Neural cell (in vitro differentiated cells): Measurements from ENCODE around the gene LNX1. TPM values are rescaled to one million over a fixed set of nuclear protein-coding genes. Genes with fewer than 3 reads are reported as not detected.

Experiments used
- H2AFZ ChIP-seq: fragments of 200-600, 300-800 bp; sonication (generic), shearing (Covaris generic); 2 replicates; pipeline ENCODE4 v1.6.0; 2014; ENCODE audit warnings: low read depth, mild to moderate bottlenecking, antibody characterized with exemption, low read length, moderate library complexity
- H3F3A ChIP-seq: fragments of 200-600 bp; shearing (Covaris generic); 2 replicates; pipeline ENCODE4 v1.6.1; 2016; ENCODE audit warnings: mild to moderate bottlenecking, moderate library complexity, mixed read lengths, antibody characterized with exemption, low read length; ENCODE audit not compliant: insufficient read depth, poor library complexity, severe bottlenecking
- H3K27ac ChIP-seq: fragments of 200-600, 300-800 bp; sonication (generic), shearing (Covaris generic); 2 replicates; pipeline ENCODE4 v1.5.1; 2014; ENCODE audit warnings: mild to moderate bottlenecking, low read length, moderate library complexity
- H3K27me3 ChIP-seq: fragments of 300-800, 200-600 bp; sonication (generic), shearing (Covaris generic); 2 replicates; pipeline ENCODE4 v1.6.0; 2014; ENCODE audit warnings: mild to moderate bottlenecking, low read depth, low read length, moderate library complexity; ENCODE audit not compliant: insufficient read depth
- H3K36me3 ChIP-seq: fragments of 300-800, 200-600 bp; sonication (generic), shearing (Covaris generic); 2 replicates; pipeline ENCODE4 v1.5.1; 2014; ENCODE audit warnings: mild to moderate bottlenecking, antibody characterized with exemption, low read length, moderate library complexity; ENCODE audit not compliant: insufficient read depth
- H3K4me2 ChIP-seq: fragments of 300-800, 200-600 bp; sonication (generic), shearing (Covaris generic); 2 replicates; pipeline ENCODE4 v1.6.0; 2014; ENCODE audit warnings: mild to moderate bottlenecking, low read length
- H3K4me3 ChIP-seq: fragments of 300-800, 200-600 bp; sonication (generic), shearing (Covaris generic); 2 replicates; pipeline ENCODE4 v1.5.1; 2014; ENCODE audit warnings: mild to moderate bottlenecking, low read length, moderate library complexity
- H3K79me2 ChIP-seq: fragments of 200-600 bp; shearing (Covaris generic); replicated peaks from 2 replicates; pipeline ENCODE4 v1.6.0; 2014; ENCODE audit warnings: mild to moderate bottlenecking, low read length, moderate library complexity; ENCODE audit not compliant: insufficient read depth
- H3K9ac ChIP-seq: fragments of 300-800, 200-600 bp; sonication (generic), shearing (Covaris generic); 2 replicates; pipeline ENCODE4 v1.6.1; 2016; ENCODE audit warnings: mild to moderate bottlenecking, low read length, mixed read lengths
- H3K9me2 ChIP-seq: fragments of 200-600 bp; shearing (Covaris generic); 2 replicates; pipeline ENCODE4 v1.6.1; 2016; ENCODE audit warnings: mild to moderate bottlenecking, low read length, mixed read lengths; ENCODE audit not compliant: insufficient read depth
- H3K9me3 ChIP-seq: fragments of 200-600, 300-800 bp; sonication (generic), shearing (Covaris generic); 2 replicates; pipeline ENCODE4 v1.6.1; 2016; ENCODE audit warnings: mild to moderate bottlenecking, mixed run types, low read length, moderate library complexity, mixed read lengths
- H4K20me1 ChIP-seq: fragments of 200-600 bp; shearing (Covaris generic); 2 replicates; pipeline ENCODE4 v1.6.1; 2016; ENCODE audit warnings: mild to moderate bottlenecking, mixed run types; ENCODE audit not compliant: insufficient read depth
- CTCF ChIP-seq: fragments of 450-650 bp; IDR thresholded peaks from 2 replicates; pipeline ENCODE4 v1.5.1; 2014; ENCODE audit warnings: antibody characterized with exemption, mild to moderate bottlenecking, moderate library complexity; ENCODE audit not compliant: poor library complexity, severe bottlenecking
- EP300 ChIP-seq: fragments of 450-650 bp; conservative IDR thresholded peaks from 2 replicates; pipeline ENCODE4 v1.6.1; 2014; ENCODE audit warnings: antibody characterized with exemption, mild to moderate bottlenecking, moderate library complexity; ENCODE audit not compliant: poor library complexity, severe bottlenecking
- EZH2 ChIP-seq: fragments of 200-600, 300-800 bp; shearing (Covaris generic), sonication (generic); IDR thresholded peaks from 2 replicates; pipeline ENCODE4 v1.6.1; 2014; ENCODE audit warnings: antibody characterized with exemption, low read length, borderline replicate concordance, mild to moderate bottlenecking; ENCODE audit not compliant: insufficient read depth, poor library complexity, severe bottlenecking
- MXI1 ChIP-seq: fragments of 450-650 bp; conservative IDR thresholded peaks from 2 replicates; pipeline ENCODE4 v1.6.1; 2014; ENCODE audit warnings: antibody characterized with exemption, mild to moderate bottlenecking; ENCODE audit not compliant: poor library complexity, severe bottlenecking
- POLR2AphosphoS5 ChIP-seq: IDR thresholded peaks from 2 replicates; pipeline ENCODE4 v1.6.1; 2012
- RAD21 ChIP-seq: fragments of 450-650 bp; conservative IDR thresholded peaks from 2 replicates; pipeline ENCODE4 v1.6.1; 2014; ENCODE audit warnings: antibody characterized with exemption, mild to moderate bottlenecking, moderate library complexity
- REST ChIP-seq: IDR thresholded peaks from 2 replicates; pipeline ENCODE4 v1.6.1; 2012; ENCODE audit warnings: borderline replicate concordance
- SMC3 ChIP-seq: fragments of 450-650 bp; conservative IDR thresholded peaks from 2 replicates; pipeline ENCODE4 v1.6.1; 2014; ENCODE audit warnings: antibody characterized with exemption, mild to moderate bottlenecking, moderate library complexity; ENCODE audit not compliant: poor library complexity
- TAF1 ChIP-seq: IDR thresholded peaks from 2 replicates; pipeline ENCODE4 v1.6.1; 2012; ENCODE audit warnings: low read depth
- polyA plus RNA-seq: library from polyadenylated mRNA; depleted of rRNA; stranded (reverse); fragments of >200 nt; gene quantifications from 2 replicates; pipeline ENCODE4 v1.2.3, GENCODE V29; 2014

Gene LNX1
- polyA plus RNA-seq, 1 donor from 2014 or later, result 3.4 TPM

- peaks cover 16% of the 10 kb centered on the region for H3K36me3 ChIP-seq
- no peak overlapping the region for H3K4me3 ChIP-seq
- H3K9me3 ChIP-seq, result no peaks in the 10 kb centered on the region
- no peaks in the 10 kb centered on the region for H3K27me3 ChIP-seq
- H3F3A ChIP-seq, result no peaks in the 10 kb centered on the region
- H3K27ac ChIP-seq, result no peak overlapping the region
- no peak overlapping the region for H3K4me2 ChIP-seq
- H3K79me2 ChIP-seq, result no peaks in the 10 kb centered on the region
- no peak overlapping the region for H3K9ac ChIP-seq
- no peaks in the 10 kb centered on the region for H4K20me1 ChIP-seq
- no peak overlapping the region for H2AFZ ChIP-seq
- no peak for TF ChIP-seq EP300
- no peak for TF ChIP-seq MXI1
- no peak for TF ChIP-seq RAD21
- TF ChIP-seq CTCF, result no peak
- no peak for TF ChIP-seq POLR2AphosphoS5
- TF ChIP-seq TAF1, result no peak
- TF ChIP-seq EZH2, result no peak
- H3K9me2 ChIP-seq, result no peaks in the 10 kb centered on the region
Observed at GRCh38 chr4:53456178-53456577, 135.1 kb downstream of the LNX1 start.

- Histone ChIP-seq H3K4me2 (no peak overlapping the region), H3K36me3 (peaks cover 14% of the 10 kb centered on the region), H3K9me2 (no peaks in the 10 kb centered on the region), H3K9ac (no peak overlapping the region), H3K9me3 (no peaks in the 10 kb centered on the region), H2AFZ (no peak overlapping the region), H3K27me3 (no peaks in the 10 kb centered on the region), H3F3A (no peaks in the 10 kb centered on the region), H3K4me3 (no peak overlapping the region), H3K27ac (no peak overlapping the region), H3K79me2 (no peaks in the 10 kb centered on the region), H4K20me1 (no peaks in the 10 kb centered on the region)
- TF ChIP-seq POLR2AphosphoS5 (no peak), EZH2 (no peak), EP300 (no peak), REST (no peak), CTCF (no peak), SMC3 (no peak), RAD21 (no peak), TAF1 (no peak), MXI1 (no peak)
Observed at GRCh38 chr4:53455766-53456165, 135.5 kb downstream of the LNX1 start.
